HAP-1 (cell line): ENCODE data around the gene SLC20A1.
"Not testable (repeated sequence)": the region's sequence is repeated elsewhere in the genome, so short reads cannot be mapped to it uniquely, and the experiment has no call there.

Source experiments
- DNase-seq, 2 experiments: peaks; one replicate each; pipeline ENCODE4 v3.0.0-alpha.2; 2016 to 2020; ENCODE audit warnings: low spot score in 2 of 2
- H3K27me3 ChIP-seq: fragments of 250-450 bp; sonication (Bioruptor Pico); 2 replicates; pipeline ENCODE4 v1.5.1; 2020; ENCODE audit warnings: low read depth, mild to moderate bottlenecking, moderate library complexity
- H3K36me3 ChIP-seq: fragments of 250-450 bp; sonication (Bioruptor Pico); replicated peaks from 2 replicates; pipeline ENCODE4 v1.5.1; 2020; ENCODE audit warnings: mild to moderate bottlenecking
- H3K4me1 ChIP-seq: fragments of 250-450 bp; sonication (Bioruptor Pico); 2 replicates; pipeline ENCODE4 v1.5.1; 2020; ENCODE audit warnings: mild to moderate bottlenecking
- H3K4me3 ChIP-seq: fragments of 250-450 bp; sonication (Bioruptor Pico); 2 replicates; pipeline ENCODE4 v1.5.1; 2020; ENCODE audit warnings: mild to moderate bottlenecking, moderate library complexity
- H3K9me3 ChIP-seq: fragments of 250-450 bp; sonication (Bioruptor Pico); 2 replicates; pipeline ENCODE4 v1.5.1; 2020; ENCODE audit warnings: mild to moderate bottlenecking, moderate library complexity
- in situ Hi-C: fragments of 300-500 bp; cut with MboI; formaldehyde crosslinking; loops from 3 replicates; pipeline ENCODE4 v1.14.3; 2020; ENCODE audit warnings: low sequenced_read_pairs, inconsistent platforms, mixed read lengths

SLC20A1 gene

GRCh38 chr2:112703684-112704083, 57.9 kb downstream of the SLC20A1 start:
- Histone ChIP-seq H3K4me1 (no peaks in the 10 kb centered on the region), H3K4me3 (no peak overlapping the region), H3K36me3 (no peaks in the 10 kb centered on the region), H3K27me3 (peaks cover 22% of the 10 kb centered on the region), H3K9me3 (no peaks in the 10 kb centered on the region)
- no peak for DNase-seq
- in situ Hi-C loops: no loop called here

GRCh38 chr2:112705575-112705974, 59.8 kb downstream of the SLC20A1 start:
- H3K4me1 ChIP-seq: no peaks in the 10 kb centered on the region
- peaks cover 20% of the 10 kb centered on the region for H3K27me3 ChIP-seq
- no peak overlapping the region for H3K4me3 ChIP-seq
- in situ Hi-C loops: no loop called here
- no peaks in the 10 kb centered on the region for H3K9me3 ChIP-seq
- H3K36me3 ChIP-seq: no peaks in the 10 kb centered on the region
- no peak for DNase-seq

GRCh38 chr2:112706170-112706664, 60.5 kb downstream of the SLC20A1 start:
- H3K36me3 ChIP-seq: no peaks in the 10 kb centered on the region
- H3K9me3 ChIP-seq: no peaks in the 10 kb centered on the region
- H3K4me3 ChIP-seq: no peak overlapping the region
- DNase-seq: no peak
- H3K27me3 ChIP-seq: peaks cover 17% of the 10 kb centered on the region
- H3K4me1 ChIP-seq: no peaks in the 10 kb centered on the region
- in situ Hi-C loops: no loop called here

GRCh38 chr2:112706947-112707346, 61.2 kb downstream of the SLC20A1 start:
- in situ Hi-C loops, DNase-seq, H3K9me3 ChIP-seq, H3K4me1 ChIP-seq, H3K36me3 ChIP-seq, H3K4me3 ChIP-seq: not testable (repeated sequence)
- peaks cover 16% of the 10 kb centered on the region for H3K27me3 ChIP-seq

DNA sequence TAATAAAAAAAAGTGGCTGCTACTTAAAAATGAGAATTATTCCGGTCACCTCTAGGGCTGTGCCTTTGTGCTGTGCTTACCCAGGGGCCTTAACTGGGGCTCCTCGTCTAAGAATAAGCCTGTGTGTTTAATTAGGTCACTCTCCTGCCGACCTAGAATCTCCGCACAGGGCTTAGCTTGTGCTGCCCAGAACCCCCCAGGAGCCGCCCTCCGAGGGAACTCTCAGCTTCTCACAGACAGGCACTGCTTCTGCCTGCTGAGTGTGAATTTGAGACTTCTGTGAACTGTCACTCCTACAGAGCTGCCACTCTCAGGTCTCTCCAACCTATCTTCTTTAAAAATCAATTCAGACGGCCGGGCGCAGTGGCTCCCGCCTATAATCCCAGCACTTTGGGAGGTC, 63.2 kb downstream of the SLC20A1 start:
- no peak for DNase-seq
- Histone ChIP-seq H3K36me3 (no peaks in the 10 kb centered on the region), H3K27me3 (peaks cover 16% of the 10 kb centered on the region), H3K9me3 (no peaks in the 10 kb centered on the region), H3K4me1 (no peaks in the 10 kb centered on the region), H3K4me3 (no peak overlapping the region)
- in situ Hi-C loops: no loop called here

- no peak for DNase-seq
- H3K36me3 ChIP-seq: no peaks in the 10 kb centered on the region
- no peak overlapping the region for H3K4me3 ChIP-seq
- no peaks in the 10 kb centered on the region for H3K9me3 ChIP-seq
- in situ Hi-C loops: no loop called here
- no peaks in the 10 kb centered on the region for H3K4me1 ChIP-seq
- peaks cover 16% of the 10 kb centered on the region for H3K27me3 ChIP-seq
Observed at GRCh38 chr2:112709703-112710102, 64.0 kb downstream of the SLC20A1 start.

DNA sequence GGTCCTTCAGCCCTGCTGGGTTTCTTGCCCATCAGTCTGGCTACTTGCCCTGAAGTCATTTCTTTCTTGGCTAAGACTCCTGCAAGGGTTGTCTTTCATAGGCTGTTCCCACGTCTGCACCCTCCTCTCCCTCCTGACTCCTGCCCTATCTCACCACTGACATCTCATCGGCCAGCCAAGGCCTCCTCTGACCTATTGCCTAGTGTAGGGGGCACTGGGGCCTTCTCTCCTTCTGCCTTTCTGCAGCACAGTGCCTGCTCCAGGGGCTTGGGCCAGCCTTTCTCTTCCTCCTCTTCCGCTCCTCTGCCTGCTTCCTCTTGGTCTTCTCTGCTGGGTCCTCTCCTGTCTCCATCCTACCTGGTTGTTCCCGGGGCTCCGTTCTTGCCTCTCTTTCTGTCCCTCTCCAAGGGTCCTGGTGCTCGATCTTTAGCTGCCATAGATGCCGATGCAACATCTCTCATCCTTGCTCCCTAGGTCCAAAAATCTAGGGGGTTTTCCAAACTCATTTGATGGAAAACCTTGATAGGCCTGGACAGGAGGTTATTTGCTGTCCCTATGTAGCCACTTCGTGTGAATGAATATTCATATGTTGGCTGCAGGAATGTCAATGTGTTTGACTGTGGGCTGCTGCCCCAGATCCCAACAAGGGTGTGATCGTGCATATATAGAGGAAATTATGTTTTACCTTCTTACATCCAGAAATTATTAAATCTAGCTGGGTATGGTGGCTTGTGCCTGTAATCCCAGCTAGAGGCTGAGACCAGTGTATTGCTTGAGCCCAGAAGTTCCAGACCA, 65.4 kb downstream of the SLC20A1 start:
- in situ Hi-C loops: no loop called here

GRCh38 chr2:112712465-112712864, 66.7 kb downstream of the SLC20A1 start:
- no peak for DNase-seq
- H3K4me1 ChIP-seq: no peaks in the 10 kb centered on the region
- no peak overlapping the region for H3K4me3 ChIP-seq
- in situ Hi-C loops: no loop called here
- no peaks in the 10 kb centered on the region for H3K9me3 ChIP-seq
- H3K36me3 ChIP-seq: no peaks in the 10 kb centered on the region
- peaks cover 14% of the 10 kb centered on the region for H3K27me3 ChIP-seq

More for the DNA sequence above, 65.4 kb downstream of the SLC20A1 start:
- no peak for DNase-seq
- Histone ChIP-seq H3K36me3 (no peaks in the 10 kb centered on the region), H3K9me3 (no peaks in the 10 kb centered on the region), H3K27me3 (peaks cover 14% of the 10 kb centered on the region), H3K4me3 (no peak overlapping the region), H3K4me1 (no peaks in the 10 kb centered on the region)

DNA sequence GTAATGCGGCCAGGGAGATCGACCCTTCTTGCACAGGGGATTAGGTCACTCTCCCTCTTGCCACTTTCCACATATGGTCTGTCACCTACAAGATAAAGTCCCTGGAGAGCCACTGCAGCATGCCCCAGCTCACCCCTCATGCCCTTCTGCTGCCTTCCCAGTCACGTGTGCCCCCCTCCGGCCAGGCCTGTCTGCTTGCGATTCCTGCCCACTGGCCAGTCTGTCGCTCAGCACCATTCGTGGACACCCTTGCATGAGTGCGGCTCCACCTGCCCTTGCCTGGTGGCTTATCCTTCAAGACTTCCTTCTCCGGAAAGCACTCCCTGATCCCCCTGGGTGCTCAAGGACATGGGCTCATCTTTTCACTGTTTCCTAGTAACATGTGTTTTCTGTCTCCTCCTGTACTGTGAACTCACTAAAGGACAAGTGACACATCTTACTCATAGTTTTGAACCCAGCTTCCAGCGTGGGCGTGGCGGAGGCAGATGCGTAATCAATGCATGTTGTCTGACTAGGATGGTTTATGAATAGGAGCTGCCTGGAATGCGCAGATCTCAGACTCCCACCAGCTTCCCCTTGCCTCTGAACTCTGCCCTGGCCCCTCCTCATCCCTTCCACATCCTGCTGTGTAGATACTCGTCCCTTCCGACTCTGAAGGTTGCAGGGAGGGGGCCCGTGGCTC, 67.3 kb downstream of the SLC20A1 start:
- no peaks in the 10 kb centered on the region for H3K36me3 ChIP-seq
- DNase-seq: no peak
- H3K9me3 ChIP-seq: no peaks in the 10 kb centered on the region
- H3K4me1 ChIP-seq: no peaks in the 10 kb centered on the region
- H3K4me3 ChIP-seq: no peak overlapping the region
- in situ Hi-C loops: no loop called here
- H3K27me3 ChIP-seq: peaks cover 9% of the 10 kb centered on the region; the same call in 1 of the 2 replicates
